HepG2 (cell line): Measurements from ENCODE around the gene HNF1B. TPM values are rescaled to one million over a fixed set of nuclear protein-coding genes. Genes with fewer than 3 reads are reported as not detected.

Source experiments
- HMGXB4 ChIP-seq, 2 experiments: sonication (generic) in 1 of 2; formaldehyde crosslinking in 1 of 2; IDR thresholded peaks; 2 replicates each; pipeline versions ENCODE4 v1.4.0 to v1.6.1; 2018 to 2020; ENCODE audit warnings: missing genetic modification reagents in 2 of 2, borderline replicate concordance in 1 of 2, low read depth in 1 of 2, mild to moderate bottlenecking in 1 of 2, missing biosample characterization in 1 of 2
- MAX ChIP-seq: IDR thresholded peaks from 2 replicates; pipeline ENCODE4 v1.6.1; 2012; ENCODE audit warnings: inconsistent platforms
- MZF1 ChIP-seq: sonication (generic); formaldehyde crosslinking; IDR thresholded peaks from 2 replicates; pipeline ENCODE4 v1.8.1; 2023; ENCODE audit warnings: mild to moderate bottlenecking, missing genetic modification reagents, borderline replicate concordance
- POLR2G ChIP-seq: fragments of 200-400 bp; formaldehyde crosslinking; IDR thresholded peaks from 2 replicates; pipeline ENCODE4 v1.6.1; 2018; ENCODE audit warnings: mild to moderate bottlenecking, low read depth, low read length, moderate library complexity
- ZFY ChIP-seq: sonication (generic); formaldehyde crosslinking; IDR thresholded peaks from 2 replicates; pipeline ENCODE4 v1.4.0; 2020; ENCODE audit warnings: missing genetic modification reagents
- ZNF256 ChIP-seq: sonication (generic); formaldehyde crosslinking; conservative IDR thresholded peaks from 2 replicates; pipeline ENCODE4 v1.4.0; 2020; ENCODE audit warnings: missing genetic modification reagents
- ZNF557 ChIP-seq: sonication (generic); formaldehyde crosslinking; IDR thresholded peaks from 2 replicates; pipeline ENCODE4 v1.4.0; 2020; ENCODE audit warnings: missing genetic modification reagents
- ZSCAN30 ChIP-seq: sonication (generic); formaldehyde crosslinking; IDR thresholded peaks from 2 replicates; pipeline ENCODE4 v1.5.0; 2020; ENCODE audit warnings: mild to moderate bottlenecking, missing genetic modification reagents
- polyA plus RNA-seq, 8 experiments: library from polyadenylated mRNA; depleted of rRNA in 3 of 8; stranded (reverse) in 7 of 8; unstranded in 1 of 8; fragments of >200 nt; fragmentation: Illumina TruSeq in 4 of 8; extraction: Trizol in 4 of 8; gene quantifications; 2 replicates each; pipeline versions ENCODE4 v1.2.1 to v1.2.3, GENCODE V29; 2011 to 2016; ENCODE audit warnings: low read depth in 4 of 8, missing spikeins in 1 of 8, mixed read lengths in 1 of 8; ENCODE audit not compliant: insufficient read depth in 1 of 8
- total RNA-seq, 5 experiments: library from RNA; depleted of rRNA; stranded (reverse); fragments of >200 nt; fragmentation: Illumina TruSeq; extraction: Trizol; gene quantifications; 2 replicates each; pipeline ENCODE4 v1.2.3, GENCODE V29; 2016; ENCODE audit warnings: low read depth in 1 of 5
- TF ChIP-seq, protein P1 (sequence below): sonication (generic); formaldehyde crosslinking; IDR thresholded peaks from 2 replicates; pipeline ENCODE4 v1.5.0; 2020; ENCODE audit warnings: mild to moderate bottlenecking, missing genetic modification reagents, moderate library complexity
- TF ChIP-seq, protein P2 (sequence below): sonication (generic); formaldehyde crosslinking; IDR thresholded peaks from 2 replicates; pipeline ENCODE4 v1.5.1; 2020; ENCODE audit warnings: mild to moderate bottlenecking, missing genetic modification reagents, moderate library complexity

The HNF1B gene
- total and polyA plus RNA-seq, 2 of the 13 experiments (the other 11 are each of a cell fraction or from before 2014, with no cell fraction given): 1.9 to 5.3 TPM

- TF ChIP-seq ZNF557 (CRISPR knock-in tag) (no peak), HMGXB4 (CRISPR knock-in tag; IDR thresholded peaks at IDR 0.05; ENCODE audit: borderline replicate concordance in 1 of 2, low read depth in 1 of 2) (0 out of 4 replicates have a peak, but pooled peaks of 1 of the 2 experiments have one; percentile 6), ZSCAN30 (no peak), MAX (0 out of 2 replicates have a peak, but pooled peaks have one; percentile 13), ZNF256 (CRISPR knock-in tag) (0 out of 2 replicates have a peak, but pooled peaks have one; percentile 12), POLR2G (no peak), MZF1 (CRISPR knock-in tag) (no peak), ZFY (CRISPR knock-in tag) (0 out of 2 replicates have a peak, but pooled peaks have one; percentile 1)
- TF ChIP-seq, protein P1, sequence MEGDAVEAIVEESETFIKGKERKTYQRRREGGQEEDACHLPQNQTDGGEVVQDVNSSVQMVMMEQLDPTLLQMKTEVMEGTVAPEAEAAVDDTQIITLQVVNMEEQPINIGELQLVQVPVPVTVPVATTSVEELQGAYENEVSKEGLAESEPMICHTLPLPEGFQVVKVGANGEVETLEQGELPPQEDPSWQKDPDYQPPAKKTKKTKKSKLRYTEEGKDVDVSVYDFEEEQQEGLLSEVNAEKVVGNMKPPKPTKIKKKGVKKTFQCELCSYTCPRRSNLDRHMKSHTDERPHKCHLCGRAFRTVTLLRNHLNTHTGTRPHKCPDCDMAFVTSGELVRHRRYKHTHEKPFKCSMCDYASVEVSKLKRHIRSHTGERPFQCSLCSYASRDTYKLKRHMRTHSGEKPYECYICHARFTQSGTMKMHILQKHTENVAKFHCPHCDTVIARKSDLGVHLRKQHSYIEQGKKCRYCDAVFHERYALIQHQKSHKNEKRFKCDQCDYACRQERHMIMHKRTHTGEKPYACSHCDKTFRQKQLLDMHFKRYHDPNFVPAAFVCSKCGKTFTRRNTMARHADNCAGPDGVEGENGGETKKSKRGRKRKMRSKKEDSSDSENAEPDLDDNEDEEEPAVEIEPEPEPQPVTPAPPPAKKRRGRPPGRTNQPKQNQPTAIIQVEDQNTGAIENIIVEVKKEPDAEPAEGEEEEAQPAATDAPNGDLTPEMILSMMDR: 0 out of 2 replicates have a peak, but pooled peaks have one; percentile 11
- TF ChIP-seq, protein P2, sequence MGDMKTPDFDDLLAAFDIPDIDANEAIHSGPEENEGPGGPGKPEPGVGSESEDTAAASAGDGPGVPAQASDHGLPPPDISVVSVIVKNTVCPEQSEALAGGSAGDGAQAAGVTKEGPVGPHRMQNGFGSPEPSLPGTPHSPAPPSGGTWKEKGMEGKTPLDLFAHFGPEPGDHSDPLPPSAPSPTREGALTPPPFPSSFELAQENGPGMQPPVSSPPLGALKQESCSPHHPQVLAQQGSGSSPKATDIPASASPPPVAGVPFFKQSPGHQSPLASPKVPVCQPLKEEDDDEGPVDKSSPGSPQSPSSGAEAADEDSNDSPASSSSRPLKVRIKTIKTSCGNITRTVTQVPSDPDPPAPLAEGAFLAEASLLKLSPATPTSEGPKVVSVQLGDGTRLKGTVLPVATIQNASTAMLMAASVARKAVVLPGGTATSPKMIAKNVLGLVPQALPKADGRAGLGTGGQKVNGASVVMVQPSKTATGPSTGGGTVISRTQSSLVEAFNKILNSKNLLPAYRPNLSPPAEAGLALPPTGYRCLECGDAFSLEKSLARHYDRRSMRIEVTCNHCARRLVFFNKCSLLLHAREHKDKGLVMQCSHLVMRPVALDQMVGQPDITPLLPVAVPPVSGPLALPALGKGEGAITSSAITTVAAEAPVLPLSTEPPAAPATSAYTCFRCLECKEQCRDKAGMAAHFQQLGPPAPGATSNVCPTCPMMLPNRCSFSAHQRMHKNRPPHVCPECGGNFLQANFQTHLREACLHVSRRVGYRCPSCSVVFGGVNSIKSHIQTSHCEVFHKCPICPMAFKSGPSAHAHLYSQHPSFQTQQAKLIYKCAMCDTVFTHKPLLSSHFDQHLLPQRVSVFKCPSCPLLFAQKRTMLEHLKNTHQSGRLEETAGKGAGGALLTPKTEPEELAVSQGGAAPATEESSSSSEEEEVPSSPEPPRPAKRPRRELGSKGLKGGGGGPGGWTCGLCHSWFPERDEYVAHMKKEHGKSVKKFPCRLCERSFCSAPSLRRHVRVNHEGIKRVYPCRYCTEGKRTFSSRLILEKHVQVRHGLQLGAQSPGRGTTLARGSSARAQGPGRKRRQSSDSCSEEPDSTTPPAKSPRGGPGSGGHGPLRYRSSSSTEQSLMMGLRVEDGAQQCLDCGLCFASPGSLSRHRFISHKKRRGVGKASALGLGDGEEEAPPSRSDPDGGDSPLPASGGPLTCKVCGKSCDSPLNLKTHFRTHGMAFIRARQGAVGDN (CRISPR knock-in tag): peak; percentile 65; the same call in 1 of the 2 replicates
- TF ChIP-seq, all 625 proteins: peak for 11
Observed at GRCh38 chr17:37745801-37746426, 1.1 kb upstream of the HNF1B start (continued).
